Hepatocyte (in vitro differentiated cells): Measurements from ENCODE around the gene CYP24A1. TPM values are rescaled to one million over a fixed set of nuclear protein-coding genes. Genes with fewer than 3 reads are reported as not detected.

Experiments used
- DNase-seq: peaks from one replicate; pipeline ENCODE4 v3.0.0-alpha.2; 2016; ENCODE audit warnings: low spot score
- H2AFZ ChIP-seq: fragments of 200-600 bp; sonication (generic); 2 replicates; pipeline ENCODE4 v1.6.0; 2016; ENCODE audit warnings: antibody characterized with exemption, mild to moderate bottlenecking
- H3K27ac ChIP-seq: fragments of 200-600 bp; sonication (generic); 2 replicates; pipeline ENCODE4 v1.5.1; 2016; ENCODE audit warnings: mild to moderate bottlenecking
- H3K27me3 ChIP-seq: fragments of 200-600 bp; sonication (generic); 2 replicates; pipeline ENCODE4 v1.6.1; 2016
- H3K36me3 ChIP-seq: fragments of 200-600 bp; sonication (generic); replicated peaks from 2 replicates; pipeline ENCODE4 v1.5.1; 2016; ENCODE audit warnings: low read depth; ENCODE audit not compliant: insufficient read depth
- H3K4me1 ChIP-seq: fragments of 200-600 bp; sonication (generic); 2 replicates; pipeline ENCODE4 v1.5.1; 2016; ENCODE audit warnings: mild to moderate bottlenecking, moderate library complexity; ENCODE audit not compliant: insufficient read depth
- H3K4me2 ChIP-seq: fragments of 200-600 bp; sonication (generic); 2 replicates; pipeline ENCODE4 v1.6.0; 2016
- H3K4me3 ChIP-seq: fragments of 200-600 bp; sonication (generic); 2 replicates; pipeline ENCODE4 v1.5.1; 2016; ENCODE audit warnings: mild to moderate bottlenecking
- H3K79me2 ChIP-seq: fragments of 200-600 bp; sonication (generic); 2 replicates; pipeline ENCODE4 v1.6.0; 2017; ENCODE audit warnings: mild to moderate bottlenecking
- H3K9me2 ChIP-seq: fragments of 200-600 bp; sonication (generic); replicated peaks from 2 replicates; pipeline ENCODE4 v1.6.0; 2017; ENCODE audit warnings: mild to moderate bottlenecking; ENCODE audit not compliant: insufficient read depth
- H3K9me3 ChIP-seq: fragments of 200-600 bp; sonication (generic); 2 replicates; pipeline ENCODE4 v1.5.1; 2016; ENCODE audit warnings: low read depth, mild to moderate bottlenecking
- H4K20me1 ChIP-seq: fragments of 200-600 bp; sonication (generic); 2 replicates; pipeline ENCODE4 v1.6.0; 2016; ENCODE audit warnings: mild to moderate bottlenecking; ENCODE audit not compliant: insufficient read depth, poor library complexity, severe bottlenecking
- EZH2 ChIP-seq: fragments of 200-600 bp; sonication (generic); IDR thresholded peaks from 2 replicates; pipeline ENCODE4 v1.6.1; 2016; ENCODE audit warnings: antibody characterized with exemption, mild to moderate bottlenecking, borderline replicate concordance
- EZH2phosphoT487 ChIP-seq: fragments of 200-600 bp; sonication (generic); IDR thresholded peaks from one replicate; pipeline ENCODE4 v1.6.1; 2018; ENCODE audit warnings: antibody characterized with exemption, mild to moderate bottlenecking, low read depth, moderate library complexity; ENCODE audit not compliant: unreplicated experiment, severe bottlenecking
- WGBS: methylation state at CpG from one replicate; pipeline ENCODE4 v1.1.6; 2016; ENCODE audit warnings: low lambda C conversion rate; ENCODE audit errors: missing lambda C conversion rate; 5-methylcytosine and 5-hydroxymethylcytosine counted together
- polyA plus RNA-seq: library from polyadenylated mRNA; unstranded; fragments of >200 nt; fragmentation: Nextera tagmentation; extraction: Ambion mirVana; gene quantifications from 2 replicates; pipeline ENCODE4 v1.2.1, GENCODE V29; 2016
- total RNA-seq: library from RNA; depleted of rRNA; stranded (reverse); fragments of >200 nt; gene quantifications from 2 replicates; pipeline ENCODE4 v1.2.3, GENCODE V29; 2014
- TF ChIP-seq, protein P1 (sequence below): fragments of 200-600 bp; sonication (generic); IDR thresholded peaks from 2 replicates; pipeline ENCODE4 v1.5.1; 2016; ENCODE audit warnings: antibody characterized with exemption, mild to moderate bottlenecking; ENCODE audit not compliant: poor library complexity

Gene CYP24A1
- total and polyA plus RNA-seq, 2 experiments from 2014 or later: 1.5 TPM; not detected in 1

DNA sequence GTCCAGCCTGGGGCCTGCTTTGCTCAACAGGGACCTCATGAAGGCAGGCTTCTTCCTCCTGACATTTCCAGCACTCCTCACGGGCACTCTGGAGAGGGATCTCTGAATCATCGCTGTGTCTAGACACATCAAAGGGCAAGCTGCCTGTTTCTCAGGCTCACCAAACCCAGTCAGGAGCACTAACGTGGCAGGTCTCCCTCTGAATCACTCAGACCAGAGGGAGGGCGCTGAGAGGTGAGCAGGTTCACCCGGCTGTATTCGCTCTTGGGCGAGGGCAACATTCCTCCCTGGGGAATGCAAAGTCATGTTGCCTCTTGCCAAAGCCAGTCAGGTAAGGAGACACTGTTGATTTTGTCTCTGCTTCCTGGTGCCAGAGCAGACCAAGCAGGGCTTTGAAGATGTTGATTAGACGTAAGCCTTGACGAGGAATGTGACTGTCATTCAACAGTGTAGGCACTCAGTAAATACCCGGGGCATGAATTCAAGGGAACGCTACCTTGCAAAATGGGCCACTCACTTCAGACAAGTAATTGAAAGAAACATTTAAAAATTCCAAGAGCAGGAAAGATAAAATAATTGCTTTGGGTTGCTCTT, 50.1 kb downstream of the CYP24A1 start:
- H3K9me3 ChIP-seq: no peaks in the 10 kb centered on the region
- no peaks in the 10 kb centered on the region for H3K79me2 ChIP-seq
- TF ChIP-seq, protein P1, sequence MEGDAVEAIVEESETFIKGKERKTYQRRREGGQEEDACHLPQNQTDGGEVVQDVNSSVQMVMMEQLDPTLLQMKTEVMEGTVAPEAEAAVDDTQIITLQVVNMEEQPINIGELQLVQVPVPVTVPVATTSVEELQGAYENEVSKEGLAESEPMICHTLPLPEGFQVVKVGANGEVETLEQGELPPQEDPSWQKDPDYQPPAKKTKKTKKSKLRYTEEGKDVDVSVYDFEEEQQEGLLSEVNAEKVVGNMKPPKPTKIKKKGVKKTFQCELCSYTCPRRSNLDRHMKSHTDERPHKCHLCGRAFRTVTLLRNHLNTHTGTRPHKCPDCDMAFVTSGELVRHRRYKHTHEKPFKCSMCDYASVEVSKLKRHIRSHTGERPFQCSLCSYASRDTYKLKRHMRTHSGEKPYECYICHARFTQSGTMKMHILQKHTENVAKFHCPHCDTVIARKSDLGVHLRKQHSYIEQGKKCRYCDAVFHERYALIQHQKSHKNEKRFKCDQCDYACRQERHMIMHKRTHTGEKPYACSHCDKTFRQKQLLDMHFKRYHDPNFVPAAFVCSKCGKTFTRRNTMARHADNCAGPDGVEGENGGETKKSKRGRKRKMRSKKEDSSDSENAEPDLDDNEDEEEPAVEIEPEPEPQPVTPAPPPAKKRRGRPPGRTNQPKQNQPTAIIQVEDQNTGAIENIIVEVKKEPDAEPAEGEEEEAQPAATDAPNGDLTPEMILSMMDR: no peak
- TF ChIP-seq EZH2phosphoT487 (no peak), EZH2 (no peak)
- H3K27ac ChIP-seq: peak overlapping the region; percentile 93
- no peak overlapping the region for H3K4me3 ChIP-seq
- H4K20me1 ChIP-seq: no peaks in the 10 kb centered on the region
- WGBS: 49% methylated on average over 11 of the region's 11 CpGs
- no peaks in the 10 kb centered on the region for H3K9me2 ChIP-seq
- H3K27me3 ChIP-seq: no peaks in the 10 kb centered on the region
- peak; percentile 90 for DNase-seq
- no peak overlapping the region for H2AFZ ChIP-seq
- H3K4me2 ChIP-seq: no peak overlapping the region
- H3K4me1 ChIP-seq: peaks cover 4% of the 10 kb centered on the region
- H3K36me3 ChIP-seq: no peaks in the 10 kb centered on the region

DNA sequence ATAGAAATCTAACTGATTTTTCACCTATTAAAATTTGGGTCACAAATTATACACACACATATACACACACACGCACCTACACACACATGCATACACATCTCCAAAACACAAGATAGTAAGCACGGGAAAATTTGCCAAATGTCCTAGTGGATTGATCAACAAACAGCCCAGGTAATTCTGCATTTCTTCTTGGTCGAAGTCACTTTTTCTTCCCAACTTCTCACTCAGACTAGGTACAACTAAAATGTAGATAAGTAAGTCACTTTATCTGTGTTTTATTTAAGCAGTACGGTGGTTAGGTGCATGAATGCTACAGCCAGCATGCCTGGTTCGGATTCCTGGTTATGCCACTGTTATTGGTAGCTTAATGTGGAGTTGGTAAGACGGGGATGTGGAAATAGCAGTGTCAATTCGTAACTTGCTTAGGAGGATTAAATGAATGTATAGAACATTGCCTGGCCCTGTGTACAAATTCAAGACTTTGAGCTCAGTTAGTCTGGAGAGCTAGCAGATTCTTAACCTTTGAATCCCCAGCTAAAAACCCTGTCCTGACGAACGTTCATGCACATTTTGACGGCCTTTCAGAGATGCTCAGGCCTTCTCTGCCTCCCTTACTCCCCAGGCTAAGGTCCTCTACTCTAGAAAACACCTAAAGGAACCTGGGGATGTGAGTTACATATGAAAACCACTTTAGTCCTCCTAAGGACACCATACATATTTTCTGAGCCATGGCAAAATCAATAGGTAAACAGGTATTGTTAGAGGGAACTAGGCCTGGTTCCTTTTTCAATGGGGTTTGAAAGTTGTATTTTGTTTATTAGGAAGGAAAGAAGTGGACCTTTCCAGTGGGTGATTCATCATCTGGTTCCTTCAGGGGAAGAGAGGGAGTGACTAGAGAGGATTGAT, 50.9 kb downstream of the CYP24A1 start:
- no peaks in the 10 kb centered on the region for H3K79me2 ChIP-seq
- no peak for DNase-seq
- H3K4me2 ChIP-seq: no peak overlapping the region
- peaks cover 4% of the 10 kb centered on the region for H3K4me1 ChIP-seq
- no peaks in the 10 kb centered on the region for H3K27me3 ChIP-seq
- WGBS: 66% methylated on average over 10 of the region's 10 CpGs
- H2AFZ ChIP-seq: no peak overlapping the region
- TF ChIP-seq EZH2phosphoT487 (no peak), EZH2 (no peak)
- TF ChIP-seq, protein P1: no peak
- no peaks in the 10 kb centered on the region for H3K36me3 ChIP-seq
- H3K9me2 ChIP-seq: no peaks in the 10 kb centered on the region
- H3K4me3 ChIP-seq: no peak overlapping the region
- peak overlapping the region; percentile 93 for H3K27ac ChIP-seq
- no peaks in the 10 kb centered on the region for H4K20me1 ChIP-seq
- no peaks in the 10 kb centered on the region for H3K9me3 ChIP-seq

DNA sequence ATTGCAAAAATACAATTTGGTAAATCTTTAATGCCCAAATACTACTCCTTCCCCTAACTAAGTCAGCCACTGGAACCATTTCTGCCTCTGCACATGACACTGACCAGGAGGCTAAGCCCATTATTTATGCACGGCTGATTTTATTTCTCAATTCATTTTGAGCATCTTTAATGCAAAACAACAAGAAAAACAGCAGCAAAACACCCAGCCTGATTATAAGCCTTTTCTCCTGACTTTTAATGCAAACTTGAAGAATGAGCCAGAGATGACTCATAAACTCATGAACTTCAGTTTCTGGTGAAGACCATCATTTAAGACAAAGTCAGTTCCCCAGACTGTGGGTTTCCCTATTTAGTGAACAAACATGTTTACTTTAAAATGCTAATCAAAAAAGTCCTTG, 51.6 kb downstream of the CYP24A1 start:
- DNase-seq: peak; percentile 24
- Histone ChIP-seq H3K27ac (peak overlapping the region; percentile 93), H3K27me3 (no peaks in the 10 kb centered on the region), H3K9me2 (no peaks in the 10 kb centered on the region), H4K20me1 (no peaks in the 10 kb centered on the region), H3K36me3 (no peaks in the 10 kb centered on the region), H3K4me3 (no peak overlapping the region), H3K4me1 (peaks cover 4% of the 10 kb centered on the region), H2AFZ (no peak overlapping the region), H3K79me2 (no peaks in the 10 kb centered on the region), H3K4me2 (no peak overlapping the region), H3K9me3 (no peaks in the 10 kb centered on the region)
- TF ChIP-seq EZH2phosphoT487 (no peak), EZH2 (no peak)
- TF ChIP-seq, protein P1: no peak
- WGBS: 61% methylated on average over 1 of the region's 1 CpG
